Activated CD4-positive, alpha-beta T cell treated with anti-CD3 and anti-CD28 coated beads, Interleukin-2, amount 50 U/mL, for 24 hours (primary cell): ENCODE results near the gene THBS4.

Experiments
- DNase-seq, 2 donors: peaks; one replicate each; pipeline ENCODE4 v3.0.0-alpha.2; 2020; ENCODE audit warnings: low read depth in 1 of 2, low spot score in 1 of 2

THBS4 gene

GRCh38 chr5:80043187-80043586, 8.0 kb downstream of the THBS4 start:
- DNase-seq, result no peak

- DNase-seq, result no peak
These were observed 13.1 kb downstream of the THBS4 start for GRCh38 chr5:80048084-80048780.

- DNase-seq, result no peak
These were observed 17.3 kb downstream of the THBS4 start for GRCh38 chr5:80052464-80052863.

GRCh38 chr5:80054682-80055081, 19.5 kb downstream of the THBS4 start:
- no peak for DNase-seq

GRCh38 chr5:80055491-80056170, 20.5 kb downstream of the THBS4 start:
- no peak for DNase-seq

GRCh38 chr5:80057099-80057498, 22.0 kb downstream of the THBS4 start:
- DNase-seq, result no peak

- no peak for DNase-seq
These were observed 22.8 kb downstream of the THBS4 start for GRCh38 chr5:80057921-80058320.

- DNase-seq, result no peak
These were observed 24.3 kb downstream of the THBS4 start for GRCh38 chr5:80059354-80059980.

- no peak for DNase-seq
These were observed 25.8 kb downstream of the THBS4 start for GRCh38 chr5:80060966-80061365.

GRCh38 chr5:80061547-80061946, 26.4 kb downstream of the THBS4 start:
- no peak for DNase-seq

GRCh38 chr5:80064124-80064523, 29.0 kb downstream of the THBS4 start:
- no peak for DNase-seq

GRCh38 chr5:80067016-80067415, 31.9 kb downstream of the THBS4 start:
- DNase-seq, result no peak

GRCh38 chr5:80067531-80068245, 32.5 kb downstream of the THBS4 start:
- no peak for DNase-seq

- DNase-seq, result no peak
These were observed 33.1 kb downstream of the THBS4 start for GRCh38 chr5:80068246-80068636.

- no peak for DNase-seq
These were observed 33.6 kb downstream of the THBS4 start for GRCh38 chr5:80068775-80069174.

GRCh38 chr5:80069251-80069800, 34.2 kb downstream of the THBS4 start:
- DNase-seq, result no peak

GRCh38 chr5:80069918-80070318, 34.8 kb downstream of the THBS4 start:
- DNase-seq, result no peak

GRCh38 chr5:80070338-80071056, 35.3 kb downstream of the THBS4 start:
- DNase-seq, result no peak

GRCh38 chr5:80071510-80072021, 36.4 kb downstream of the THBS4 start:
- no peak for DNase-seq
